Measurements from ENCODE around the gene PRC1.

- TF ChIP-seq POLR2A (IDR thresholded peaks at IDR 0.05): no peak
- TF ChIP-seq CTCF (IDR thresholded peaks at IDR 0.05): no peak
- no peak for TF ChIP-seq POLR2AphosphoS5 (IDR thresholded peaks at IDR 0.05)
Measured at GRCh38 chr15:90941038-90941437, 53.3 kb downstream of the PRC1 start.

All from prostate gland (tissue), 2 donors.